ENCODE measurements around the gene LHFPL3.

DNA sequence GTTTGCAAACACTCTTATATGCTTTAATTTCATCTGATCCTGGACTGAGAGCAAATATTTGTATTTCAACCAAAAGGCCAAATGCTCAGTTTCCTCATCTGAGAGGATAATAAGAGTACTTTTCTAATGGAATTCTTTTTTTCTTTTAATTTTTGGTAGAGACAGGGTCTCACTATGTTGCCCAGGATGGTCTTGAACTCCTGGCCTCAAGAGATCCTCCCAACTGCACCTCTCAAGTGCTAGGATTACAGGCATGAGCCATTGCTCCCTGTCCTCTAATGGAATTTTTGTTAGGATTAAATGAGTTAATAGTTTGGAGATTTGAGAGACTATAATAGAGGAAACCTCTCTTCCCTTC lies 617.2 kb downstream of the LHFPL3 start:
- TF ChIP-seq LEF1 (IDR thresholded peaks at IDR 0.05; ENCODE audit: borderline replicate concordance) (no peak), SP1 (IDR thresholded peaks at IDR 0.05) (no peak), FOXM1 (IDR thresholded peaks at IDR 0.05; ENCODE audit: borderline replicate concordance) (no peak), BHLHE40 (IDR thresholded peaks at IDR 0.05; ENCODE audit: borderline replicate concordance) (no peak)

All from HEK293T (cell line).